Measurements from ENCODE around the gene RAB11FIP3.

- TF ChIP-seq CTCF (IDR thresholded peaks at IDR 0.05 in 8 of 11, conservative IDR thresholded peaks at IDR 0.05 in 3 of 11) (no peak), POLR2A (IDR thresholded peaks at IDR 0.05) (no peak)
Observed at GRCh38 chr16:539901-540530, 114.6 kb downstream of the RAB11FIP3 start.

Measured in spleen (tissue), 7 donors.